GM18517 (cell line): ENCODE results near the gene FAM107B.

Experiments used
- ATAC-seq: cut with Tn5 transposase; IDR thresholded peaks from one replicate; pipeline ENCODE4 v1.9.1; 2021; ENCODE audit warnings: mild to moderate bottlenecking, moderate library complexity; ENCODE audit not compliant: unreplicated experiment

FAM107B gene

DNA sequence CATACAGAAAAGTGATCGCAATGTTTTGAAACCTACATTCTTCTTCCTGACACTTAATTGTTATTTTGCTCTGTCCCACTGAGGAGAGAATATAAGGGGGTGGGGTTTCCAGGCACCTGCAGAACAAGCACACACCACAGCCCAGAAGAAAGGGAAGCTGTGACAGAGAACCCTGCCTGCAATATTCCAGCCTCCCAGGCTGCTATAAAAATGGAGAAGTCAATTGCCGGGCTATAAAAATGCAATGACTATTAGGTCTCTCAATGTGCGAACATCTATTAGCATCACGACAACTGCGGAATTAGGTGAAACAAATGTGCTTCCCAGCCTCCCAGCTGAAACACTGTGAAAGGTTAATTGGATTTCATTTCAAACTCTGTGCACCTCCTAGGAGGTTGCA lies 298.7 kb downstream of the FAM107B start:
- ATAC-seq: no peak

DNA sequence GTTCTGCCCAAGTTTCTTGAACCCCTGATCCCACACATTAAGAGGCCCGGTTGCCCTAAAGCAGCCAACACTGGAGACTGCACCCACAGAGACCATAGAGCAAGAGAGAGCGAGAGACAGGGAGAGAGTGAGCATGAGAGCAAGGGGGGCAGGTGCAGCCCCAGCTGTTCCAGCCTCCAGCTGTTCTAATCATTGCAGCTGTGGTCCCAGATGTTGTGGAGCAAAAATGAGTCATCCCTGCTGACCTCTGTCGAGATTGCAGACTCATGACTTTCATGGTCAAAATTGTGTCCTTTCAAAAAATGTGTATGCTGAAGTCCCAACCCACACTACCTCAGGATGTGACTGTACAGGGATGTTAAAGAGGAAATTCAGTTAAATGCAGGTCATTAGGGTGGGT lies 300.0 kb downstream of the FAM107B start:
- no peak for ATAC-seq

DNA sequence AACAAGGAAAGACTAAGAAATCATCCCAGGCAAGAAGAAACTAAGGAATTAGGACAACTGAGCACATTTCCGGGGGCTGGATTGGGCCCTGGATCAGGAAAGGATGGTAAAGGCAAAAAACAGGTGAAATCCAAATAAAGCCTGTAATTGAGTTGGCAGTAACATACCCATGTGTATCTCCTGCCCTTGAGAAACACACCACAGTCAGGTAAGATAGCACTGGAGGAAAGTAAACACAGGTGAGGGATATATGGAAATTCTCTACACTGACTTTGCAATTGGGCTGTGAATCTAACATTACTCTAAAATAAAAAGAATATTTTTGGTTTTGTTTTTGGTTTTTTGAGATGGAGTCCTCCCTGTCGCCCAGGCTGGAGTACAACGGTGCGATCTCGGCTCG lies 303.8 kb downstream of the FAM107B start:
- ATAC-seq: no peak

GRCh38 chr10:14468726-14469125 lies 306.0 kb downstream of the FAM107B start:
- ATAC-seq: no peak
